H9 (cell line): Measurements from ENCODE around the gene MED15. TPM values are rescaled to one million over a fixed set of nuclear protein-coding genes. Genes with fewer than 3 reads are reported as not detected.

Experiments used
- DNase-seq: peaks from one replicate; pipeline ENCODE4 v3.0.0-alpha.2; 2017
- H2AFZ ChIP-seq: one replicate; pipeline ENCODE4 v1.6.1; 2013; ENCODE audit warnings: mild to moderate bottlenecking, low read length, control low read depth, moderate library complexity
- H2AK5ac ChIP-seq: 2 replicates; pipeline ENCODE4 v1.6.1; 2013; ENCODE audit warnings: low read length, control low read depth, mixed read lengths; ENCODE audit not compliant: insufficient read length
- H2BK120ac ChIP-seq: one replicate; pipeline ENCODE4 v1.6.1; 2013; ENCODE audit warnings: low read depth, mild to moderate bottlenecking, low read length, control low read depth, inconsistent platforms; ENCODE audit not compliant: poor library complexity, severe bottlenecking
- H2BK12ac ChIP-seq: 2 replicates; pipeline ENCODE4 v1.6.1; 2013; ENCODE audit warnings: low read length, control low read depth, mixed read lengths, low read depth; ENCODE audit not compliant: insufficient read length
- H2BK15ac ChIP-seq: 2 replicates; pipeline ENCODE4 v1.6.1; 2013; ENCODE audit warnings: low read depth, low read length, control low read depth
- H2BK20ac ChIP-seq: one replicate; pipeline ENCODE4 v1.6.1; 2013; ENCODE audit warnings: low read depth, mild to moderate bottlenecking, low read length, control low read depth, inconsistent platforms; ENCODE audit not compliant: poor library complexity, severe bottlenecking
- H2BK5ac ChIP-seq: 2 replicates; pipeline ENCODE4 v1.6.1; 2013; ENCODE audit warnings: low read length, control low read depth, mixed read lengths; ENCODE audit not compliant: insufficient read length
- H3K14ac ChIP-seq: 2 replicates; pipeline ENCODE4 v1.6.1; 2013; ENCODE audit warnings: low read length, control low read depth; ENCODE audit not compliant: insufficient read depth
- H3K18ac ChIP-seq: 2 replicates; pipeline ENCODE4 v1.6.1; 2013; ENCODE audit warnings: low read depth, mild to moderate bottlenecking, mixed read lengths, low read length, control low read depth; ENCODE audit not compliant: insufficient read length
- H3K23ac ChIP-seq: 2 replicates; pipeline ENCODE4 v1.6.1; 2013; ENCODE audit warnings: low read length, control low read depth, mixed read lengths, low read depth; ENCODE audit not compliant: insufficient read length
- H3K23me2 ChIP-seq: 2 replicates; pipeline ENCODE4 v1.6.1; 2013; ENCODE audit warnings: low read depth, mild to moderate bottlenecking, mixed read lengths, low read length, control low read depth; ENCODE audit not compliant: insufficient read length, poor library complexity, severe bottlenecking
- H3K27ac ChIP-seq: 2 replicates; pipeline ENCODE4 v1.5.1; 2013; ENCODE audit warnings: low read length, control low read depth, mixed read lengths, low read depth; ENCODE audit not compliant: insufficient read length
- H3K27me3 ChIP-seq: 2 replicates; pipeline ENCODE4 v1.6.1; 2013; ENCODE audit warnings: low read length, control low read depth, inconsistent platforms; ENCODE audit not compliant: insufficient read depth
- H3K4ac ChIP-seq: 2 replicates; pipeline ENCODE4 v1.6.1; 2013; ENCODE audit warnings: low read depth, mild to moderate bottlenecking, control low read depth, inconsistent platforms, low read length, moderate library complexity
- H3K4me1 ChIP-seq: 2 replicates; pipeline ENCODE4 v1.6.1; 2013; ENCODE audit warnings: low read length, control low read depth, inconsistent platforms; ENCODE audit not compliant: insufficient read depth
- H3K4me2 ChIP-seq: 2 replicates; pipeline ENCODE4 v1.6.1; 2013; ENCODE audit warnings: low read length, control low read depth, mixed read lengths; ENCODE audit not compliant: insufficient read length, insufficient read depth
- H3K56ac ChIP-seq: 2 replicates; pipeline ENCODE4 v1.6.1; 2013; ENCODE audit warnings: low read depth, mild to moderate bottlenecking, mixed read lengths, low read length, control low read depth; ENCODE audit not compliant: insufficient read length
- H3K79me1 ChIP-seq: 2 replicates; pipeline ENCODE4 v1.6.1; 2013; ENCODE audit warnings: low read depth, mild to moderate bottlenecking, moderate library complexity, low read length, control low read depth, inconsistent platforms; ENCODE audit not compliant: insufficient read depth, poor library complexity, severe bottlenecking
- H3K79me2 ChIP-seq: 2 replicates; pipeline ENCODE4 v1.6.1; 2013; ENCODE audit warnings: low read length, control low read depth, inconsistent platforms; ENCODE audit not compliant: insufficient read depth
- H3K9ac ChIP-seq: 2 replicates; pipeline ENCODE4 v1.6.1; 2013; ENCODE audit warnings: low read length, control low read depth, mixed read lengths; ENCODE audit not compliant: insufficient read length; ENCODE audit errors: extremely low read depth
- H3K9me3 ChIP-seq: one replicate; pipeline ENCODE4 v1.6.1; 2013; ENCODE audit warnings: low read depth, low read length, inconsistent platforms; ENCODE audit not compliant: control insufficient read depth
- H3T11ph ChIP-seq: one replicate; pipeline ENCODE4 v1.6.1; 2013; ENCODE audit warnings: mild to moderate bottlenecking, low read length, control low read depth, inconsistent platforms
- H4K20me1 ChIP-seq: one replicate; pipeline ENCODE4 v1.6.1; 2013; ENCODE audit not compliant: control insufficient read depth, insufficient read length, insufficient read depth
- H4K5ac ChIP-seq: 2 replicates; pipeline ENCODE4 v1.6.1; 2013; ENCODE audit warnings: low read depth, mild to moderate bottlenecking, mixed read lengths, low read length, control low read depth; ENCODE audit not compliant: insufficient read length
- H4K8ac ChIP-seq: replicated peaks from 2 replicates; pipeline ENCODE4 v1.6.1; 2013; ENCODE audit warnings: low read length, control low read depth, mixed read lengths, low read depth; ENCODE audit not compliant: insufficient read length
- H4K91ac ChIP-seq: 2 replicates; pipeline ENCODE4 v1.6.1; 2013; ENCODE audit warnings: low read depth, mild to moderate bottlenecking, moderate library complexity, mixed read lengths, low read length, control low read depth; ENCODE audit not compliant: insufficient read length
- H3K27ac Mint-ChIP-seq, 3 experiments: 2 replicates in 2 of 3; 3 replicates in 1 of 3; pipeline ENCODE4 v1.8.0; 2020 to 2021; ENCODE audit warnings: mixed read lengths in 3 of 3, mild to moderate bottlenecking in 1 of 3, moderate library complexity in 1 of 3
- H3K27me3 Mint-ChIP-seq: 2 replicates; pipeline ENCODE4 v1.8.0; 2021; ENCODE audit warnings: low read depth, mild to moderate bottlenecking, moderate library complexity, mixed read lengths
- H3K36me3 Mint-ChIP-seq, 3 experiments: 2 replicates in 2 of 3; 3 replicates in 1 of 3; pipeline ENCODE4 v1.8.0; 2020 to 2021; ENCODE audit warnings: low read depth in 3 of 3, mixed read lengths in 3 of 3; ENCODE audit not compliant: insufficient read depth in 1 of 3
- H3K4me1 Mint-ChIP-seq, 2 experiments: 2 replicates each; pipeline ENCODE4 v1.8.0; 2020; ENCODE audit warnings: mixed read lengths in 2 of 2
- H3K4me3 Mint-ChIP-seq, 2 experiments: 2 replicates in 1 of 2; 3 replicates in 1 of 2; pipeline ENCODE4 v1.8.0; 2020 to 2021; ENCODE audit warnings: mild to moderate bottlenecking in 2 of 2, mixed read lengths in 2 of 2, moderate library complexity in 1 of 2
- H3K9me3 Mint-ChIP-seq, 2 experiments: 2 replicates in 1 of 2; 3 replicates in 1 of 2; pipeline ENCODE4 v1.8.0; 2020; ENCODE audit warnings: mild to moderate bottlenecking in 2 of 2, mixed read lengths in 2 of 2, moderate library complexity in 1 of 2
- WGBS: extraction: QIAGEN DNeasy Blood & Tissue Kit; methylation state at CpG from one replicate; pipeline ENCODE4 v1.1.7; 2013; ENCODE audit warnings: missing lambda C conversion rate, low lambda C conversion rate, mixed read lengths; ENCODE audit not compliant: insufficient read length; ENCODE audit errors: extremely low coverage; 5-methylcytosine and 5-hydroxymethylcytosine counted together
- total RNA-seq: library from RNA; stranded (reverse); gene quantifications from 2 replicates; pipeline ENCODE4 v1.2.1, GENCODE V29; 2021
- TF ChIP-seq, protein P1 (sequence below): fragments of 200-600 bp; sonication (generic); conservative IDR thresholded peaks from 3 replicates; pipeline ENCODE4 v1.8.0; 2021; ENCODE audit warnings: antibody characterized with exemption, mild to moderate bottlenecking

MED15 gene
- total RNA-seq, 1 experiment from 2014 or later = 47.4 TPM

DNA sequence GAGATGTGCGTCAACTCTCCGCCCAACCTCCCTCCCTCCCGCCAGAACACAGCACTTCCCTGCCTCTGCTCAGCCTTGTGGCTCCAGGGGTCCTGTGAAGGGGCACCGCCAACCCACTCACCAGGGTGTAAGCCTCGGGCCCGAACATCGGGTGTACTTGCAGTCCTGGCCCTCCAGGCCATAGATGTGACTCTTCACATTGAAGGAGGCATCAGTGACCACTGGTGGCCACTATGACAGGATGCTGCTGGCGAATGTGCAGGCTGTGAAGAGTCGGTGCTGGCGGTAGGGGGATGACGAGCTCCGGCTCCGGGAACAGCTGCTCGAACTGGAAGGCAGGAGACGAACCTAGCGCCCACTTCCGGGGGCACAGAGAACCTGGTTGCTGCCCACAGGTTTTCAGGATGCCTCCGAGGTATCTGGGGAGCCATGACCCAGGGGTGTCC, 97.4 kb downstream of the MED15 start:
- H3K36me3 Mint-ChIP-seq = no peaks in the 10 kb centered on the region

More for the DNA sequence above, 97.4 kb downstream of the MED15 start:
- Histone ChIP-seq H2AK5ac (no peak overlapping the region), H3T11ph (no peak overlapping the region), H3K27ac (no peak overlapping the region), H3K18ac (no peak overlapping the region), H3K79me1 (no peaks in the 10 kb centered on the region), H2BK20ac (no peak overlapping the region), H2BK5ac (no peak overlapping the region), H2BK12ac (no peak overlapping the region), H2BK120ac (no peak overlapping the region), H2BK15ac (no peak overlapping the region), H3K56ac (no peak overlapping the region), H4K5ac (no peak overlapping the region), H3K4ac (no peak overlapping the region), H2AFZ (no peak overlapping the region), H3K79me2 (no peaks in the 10 kb centered on the region), H3K9ac (no peak overlapping the region), H3K4me1 (no peaks in the 10 kb centered on the region), H3K23ac (no peak overlapping the region), H4K91ac (no peak overlapping the region), H3K9me3 (no peaks in the 10 kb centered on the region), H4K20me1 (no peaks in the 10 kb centered on the region), H3K27me3 (no peaks in the 10 kb centered on the region), H3K14ac (no peak overlapping the region), H4K8ac (no peak overlapping the region), H3K4me2 (no peak overlapping the region), H3K23me2 (no peaks in the 10 kb centered on the region)
- TF ChIP-seq, protein P1, sequence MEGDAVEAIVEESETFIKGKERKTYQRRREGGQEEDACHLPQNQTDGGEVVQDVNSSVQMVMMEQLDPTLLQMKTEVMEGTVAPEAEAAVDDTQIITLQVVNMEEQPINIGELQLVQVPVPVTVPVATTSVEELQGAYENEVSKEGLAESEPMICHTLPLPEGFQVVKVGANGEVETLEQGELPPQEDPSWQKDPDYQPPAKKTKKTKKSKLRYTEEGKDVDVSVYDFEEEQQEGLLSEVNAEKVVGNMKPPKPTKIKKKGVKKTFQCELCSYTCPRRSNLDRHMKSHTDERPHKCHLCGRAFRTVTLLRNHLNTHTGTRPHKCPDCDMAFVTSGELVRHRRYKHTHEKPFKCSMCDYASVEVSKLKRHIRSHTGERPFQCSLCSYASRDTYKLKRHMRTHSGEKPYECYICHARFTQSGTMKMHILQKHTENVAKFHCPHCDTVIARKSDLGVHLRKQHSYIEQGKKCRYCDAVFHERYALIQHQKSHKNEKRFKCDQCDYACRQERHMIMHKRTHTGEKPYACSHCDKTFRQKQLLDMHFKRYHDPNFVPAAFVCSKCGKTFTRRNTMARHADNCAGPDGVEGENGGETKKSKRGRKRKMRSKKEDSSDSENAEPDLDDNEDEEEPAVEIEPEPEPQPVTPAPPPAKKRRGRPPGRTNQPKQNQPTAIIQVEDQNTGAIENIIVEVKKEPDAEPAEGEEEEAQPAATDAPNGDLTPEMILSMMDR = no peak
- Mint-ChIP-seq H3K27ac (peak overlapping the region in 1 of 3 experiments; percentile 41; a peak in 1 of 7 replicates), H3K4me3 (no peak overlapping the region), H3K9me3 (no peaks in the 10 kb centered on the region), H3K27me3 (no peaks in the 10 kb centered on the region), H3K4me1 (peaks cover 12 to 21% of the 10 kb centered on the region in 2 experiments)
- WGBS = no CpG with 5 or more reads among the region's 18 CpGs
- DNase-seq = peak; percentile 34
